Stomach (tissue), 9 donors: ENCODE results near the gene TREM2. TPM values are rescaled to one million over a fixed set of nuclear protein-coding genes. Genes with fewer than 3 reads are reported as not detected.

Experiments used
- DNase-seq, 2 donors: peaks; one replicate each; pipeline versions ENCODE4 v3.0.0 to v3.0.0-alpha.2; 2013 to 2019
- H3K27ac ChIP-seq, 5 donors: fragments of 200-600 bp in 4 of 5; sonication (generic) in 4 of 5; one replicate each; pipeline ENCODE4 v1.5.1; 2013 to 2019; ENCODE audit warnings: mild to moderate bottlenecking in 1 of 5, moderate library complexity in 1 of 5
- H3K27me3 ChIP-seq, 3 donors: fragments of 200-600 bp; sonication (generic); one replicate each; pipeline ENCODE4 v1.5.1; 2017 to 2019; ENCODE audit warnings: mixed run types in 1 of 3
- H3K36me3 ChIP-seq, 4 donors: fragments of 200-600 bp; sonication (generic); 1 replicate in 3 of 4; 2 replicates in 1 of 4; pipeline ENCODE4 v1.5.1; 2016 to 2019
- H3K4me1 ChIP-seq, 4 donors: fragments of 200-600 bp; sonication (generic); one replicate each; pipeline ENCODE4 v1.5.1; 2016 to 2019
- H3K4me3 ChIP-seq, 4 donors: fragments of 200-600 bp; sonication (generic) in 3 of 4; one replicate each; pipeline ENCODE4 v1.5.1; 2016 to 2019; ENCODE audit warnings: mild to moderate bottlenecking in 1 of 4
- H3K9me3 ChIP-seq, 4 donors: fragments of 200-600 bp; sonication (generic); one replicate each; pipeline ENCODE4 v1.5.1; 2016 to 2019
- CTCF ChIP-seq, 7 experiments: fragments of 450-650 bp in 4 of 7; fragments of 200-600 bp in 3 of 7; sonication (generic) in 3 of 7; IDR thresholded peaks; one replicate each; pipeline ENCODE4 v1.5.1; 2016 to 2019; ENCODE audit warnings: antibody characterized with exemption in 7 of 7, control low read depth in 2 of 7, mild to moderate bottlenecking in 1 of 7
- EP300 ChIP-seq: sonication (generic); formaldehyde crosslinking; IDR thresholded peaks from one replicate; pipeline ENCODE4 v1.6.1; 2017; ENCODE audit warnings: antibody characterized with exemption
- POLR2A ChIP-seq, 4 donors: fragments of 450-650 bp; IDR thresholded peaks; one replicate each; pipeline ENCODE4 v1.6.1; 2016; ENCODE audit warnings: antibody characterized with exemption in 4 of 4, control low read depth in 2 of 4, mild to moderate bottlenecking in 1 of 4, moderate library complexity in 1 of 4
- POLR2AphosphoS5 ChIP-seq, 3 donors: sonication (generic); formaldehyde crosslinking; IDR thresholded peaks; one replicate each; pipeline ENCODE4 v1.6.1; 2016; ENCODE audit warnings: antibody characterized with exemption in 3 of 3
- WGBS, 5 donors: extraction: QIAGEN DNeasy Blood & Tissue Kit in 3 of 5; methylation state at CpG; one replicate each; pipeline versions ENCODE4 v1.1.5 to v1.1.7; 2013 to 2018; 5-methylcytosine and 5-hydroxymethylcytosine counted together
- intact Hi-C: fragments of 100-400 bp; cut with DNase I; formaldehyde crosslinking; loops from one replicate; pipeline ENCODE4 v1.15.1; 2023; ENCODE audit warnings: low total_unique reads
- polyA plus RNA-seq, 3 donors: library from polyadenylated mRNA; stranded (reverse); fragments of 200-250 nt; gene quantifications; one replicate each; pipeline ENCODE4 v1.2.3, GENCODE V29; 2013
- total RNA-seq, 5 donors: library from RNA; depleted of rRNA; stranded (reverse); fragments of >200 nt; gene quantifications; one replicate each; pipeline versions ENCODE4 v1.1.0 to v1.2.3, GENCODE V29; 2014 to 2016
- donor health status: healthy with polysubstance abuse.
- donor health status: Bipolar disorder and iron deficiency.
- donor health status: healthy.

TREM2 gene
- total and polyA plus RNA-seq, 8 donors, result 0.23 to 19.9 (median 3.3) TPM; not detected in 4

- Histone ChIP-seq H3K9me3 (no peaks in the 10 kb centered on the region), H3K27ac (no peak overlapping the region), H3K4me1 (no peaks in the 10 kb centered on the region), H3K36me3 (no peaks in the 10 kb centered on the region), H3K27me3 (peaks cover 0 to 12% (median 3%) of the 10 kb centered on the region in 3 donors), H3K4me3 (no peak overlapping the region)
- no peak for DNase-seq
- intact Hi-C loops, result no loop called here
- 48 to 63% (median 56%) methylated on average over 1 of the region's 1 CpG for WGBS, 5 donors
- TF ChIP-seq POLR2AphosphoS5 (IDR thresholded peaks at IDR 0.05) (no peak), CTCF (IDR thresholded peaks at IDR 0.05) (no peak), EP300 (no peak), POLR2A (IDR thresholded peaks at IDR 0.05) (no peak)
Observed at GRCh38 chr6:41181566-41181965, 18.6 kb upstream of the TREM2 start.

GRCh38 chr6:41179163-41179562, 16.2 kb upstream of the TREM2 start:
- peaks cover 0 to 12% (median 7%) of the 10 kb centered on the region in 3 donors for H3K27me3 ChIP-seq
- TF ChIP-seq CTCF (IDR thresholded peaks at IDR 0.05) (no peak), POLR2AphosphoS5 (IDR thresholded peaks at IDR 0.05) (no peak), EP300 (no peak), POLR2A (IDR thresholded peaks at IDR 0.05) (no peak)
- no peaks in the 10 kb centered on the region for H3K4me1 ChIP-seq
- no peaks in the 10 kb centered on the region for H3K9me3 ChIP-seq
- intact Hi-C loops, result no loop called here
- WGBS, 5 donors, result 45 to 68% (median 63%) methylated on average over 4 of the region's 4 CpGs
- no peak for DNase-seq
- H3K36me3 ChIP-seq, result no peaks in the 10 kb centered on the region
- no peak overlapping the region for H3K4me3 ChIP-seq
- H3K27ac ChIP-seq, result no peak overlapping the region

- intact Hi-C loops, result no loop called here
- 88 to 91% (median 90%) methylated on average over 2 of the region's 2 CpGs for WGBS, 5 donors
Observed at GRCh38 chr6:41177695-41178094, 14.8 kb upstream of the TREM2 start.

GRCh38 chr6:41177287-41177686, 14.4 kb upstream of the TREM2 start:
- Histone ChIP-seq H3K4me1 (no peaks in the 10 kb centered on the region), H3K36me3 (no peaks in the 10 kb centered on the region), H3K27me3 (peaks cover 0 to 12% (median 7%) of the 10 kb centered on the region in 3 donors), H3K4me3 (no peak overlapping the region), H3K27ac (no peak overlapping the region), H3K9me3 (no peaks in the 10 kb centered on the region)
- 61 to 71% (median 64%) methylated on average over 3 of the region's 3 CpGs for WGBS, 5 donors
- no peak for DNase-seq
- intact Hi-C loops, result no loop called here
- TF ChIP-seq POLR2AphosphoS5 (IDR thresholded peaks at IDR 0.05) (no peak), EP300 (no peak), POLR2A (IDR thresholded peaks at IDR 0.05) (no peak), CTCF (IDR thresholded peaks at IDR 0.05) (no peak)

More at GRCh38 chr6:41177695-41178094, 14.8 kb upstream of the TREM2 start:
- H3K9me3 ChIP-seq, result no peaks in the 10 kb centered on the region
- no peak for DNase-seq
- peaks cover 0 to 12% (median 7%) of the 10 kb centered on the region in 3 donors for H3K27me3 ChIP-seq
- H3K4me3 ChIP-seq, result no peak overlapping the region
- no peaks in the 10 kb centered on the region for H3K36me3 ChIP-seq
- H3K27ac ChIP-seq, result no peak overlapping the region
- TF ChIP-seq POLR2AphosphoS5 (IDR thresholded peaks at IDR 0.05), result no peak
- no peak for TF ChIP-seq CTCF (IDR thresholded peaks at IDR 0.05)
- no peak for TF ChIP-seq POLR2A (IDR thresholded peaks at IDR 0.05)
- no peak for TF ChIP-seq EP300
- H3K4me1 ChIP-seq, result no peaks in the 10 kb centered on the region
